ENCODE data around the gene NUP188.
A peak's percentile ranks its signal among the peaks of the same experiment; 100 is the strongest.
"Not testable (repeated sequence)": the region's sequence is repeated elsewhere in the genome, so short reads cannot be mapped to it uniquely, and the experiment has no call there.

NUP188 gene

DNA sequence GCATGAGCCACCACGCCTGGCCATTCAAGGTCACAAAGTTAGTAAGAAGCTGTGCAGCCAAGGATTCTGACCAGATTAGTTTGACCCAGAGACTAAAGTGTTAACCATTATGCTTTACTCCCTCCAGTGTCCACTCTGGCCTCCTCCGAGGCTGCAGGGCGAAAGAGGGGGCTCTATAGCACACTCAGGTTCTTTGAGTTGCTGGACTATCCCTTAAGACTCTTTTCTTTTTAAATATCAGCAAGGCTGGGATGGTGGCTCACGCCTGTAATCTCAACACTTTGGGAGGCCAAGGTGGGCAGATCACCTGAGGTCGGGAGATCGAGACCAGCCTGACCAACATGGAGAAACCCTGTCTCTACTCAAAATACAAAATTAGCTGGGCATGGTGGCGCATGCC lies 2.5 kb upstream of the NUP188 start:
- DNase-seq, result not testable (repeated sequence)

GRCh38 chr9:128945798-128946501 lies 1.5 kb upstream of the NUP188 start:
- no peak for DNase-seq

DNA sequence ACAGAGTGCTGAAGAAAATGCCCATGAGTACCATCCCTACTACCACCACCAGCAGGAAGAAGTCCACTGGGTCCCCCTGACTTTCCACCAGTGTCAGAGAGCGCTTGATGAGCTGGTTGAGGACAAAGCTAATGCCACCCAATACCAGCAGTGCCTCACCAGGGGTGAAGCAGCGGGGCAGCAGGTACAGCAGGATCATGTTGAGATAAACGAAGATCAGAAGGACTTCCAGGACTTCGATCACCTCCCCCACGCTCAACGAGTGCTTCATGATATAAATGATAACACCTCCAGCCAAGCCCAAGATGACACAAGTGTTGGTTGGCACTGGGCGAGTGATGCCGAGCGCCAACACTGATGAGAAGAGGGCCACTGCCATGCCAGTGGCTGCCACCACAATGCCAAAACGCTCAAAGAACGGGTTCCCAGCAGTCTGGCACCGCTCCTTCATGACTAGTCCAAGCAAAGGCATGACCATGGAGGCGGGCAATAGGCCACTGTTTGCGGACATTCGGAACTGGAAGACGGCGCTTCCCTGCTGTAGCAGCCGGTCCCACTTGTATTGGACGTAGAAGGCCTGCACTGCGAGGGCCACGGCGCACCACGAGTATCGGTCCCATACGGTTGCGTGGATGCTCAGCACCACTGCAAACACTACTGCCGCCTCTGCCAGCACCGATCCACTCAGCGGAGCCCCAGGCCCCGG lies 775 bp upstream of the NUP188 start:
- DNase-seq, result peak; percentile 44

GRCh38 chr9:128947277-128947526 lies 297 bp upstream of the NUP188 start:
- no peak for DNase-seq

DNA sequence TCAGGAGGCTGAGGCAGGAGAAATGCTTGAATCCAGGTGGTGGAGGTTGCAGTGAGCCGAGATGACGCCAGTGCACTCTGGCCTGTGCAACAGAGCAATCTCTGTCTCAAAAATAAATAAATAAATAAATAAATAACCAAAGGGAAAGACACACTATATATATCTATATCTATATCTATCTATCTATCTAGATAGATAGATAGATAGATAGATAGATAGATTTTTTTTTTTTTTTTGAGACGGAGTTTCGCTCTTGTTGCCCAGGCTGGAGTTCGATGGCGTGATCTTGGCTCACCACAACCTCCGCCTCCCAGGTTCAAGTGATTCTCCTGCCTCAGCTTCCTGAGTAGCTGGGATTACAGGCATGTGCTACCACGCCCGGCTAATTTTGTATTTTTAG lies 13.9 kb downstream of the NUP188 start:
- DNase-seq, result not testable (repeated sequence)

DNA sequence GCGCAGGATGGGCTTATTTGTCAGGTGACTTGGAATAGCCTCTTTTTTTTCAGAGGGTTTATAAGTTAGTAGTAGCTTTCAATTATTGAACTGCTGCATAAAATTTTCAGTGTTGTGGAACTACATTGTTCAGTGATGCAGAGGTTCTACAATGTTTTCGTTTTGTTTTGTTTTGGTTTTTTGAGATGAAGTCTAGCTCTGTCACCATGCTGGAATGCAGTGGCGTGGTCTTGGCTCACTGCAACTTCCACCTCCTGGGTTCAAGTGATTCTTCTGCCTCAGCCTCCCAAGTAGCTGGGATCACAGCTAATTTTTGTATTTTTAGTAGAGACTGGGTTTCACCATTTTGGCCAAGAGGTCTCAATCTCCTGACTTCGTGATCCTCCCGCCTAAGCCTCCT lies 22.0 kb downstream of the NUP188 start:
- DNase-seq, result no peak

DNA sequence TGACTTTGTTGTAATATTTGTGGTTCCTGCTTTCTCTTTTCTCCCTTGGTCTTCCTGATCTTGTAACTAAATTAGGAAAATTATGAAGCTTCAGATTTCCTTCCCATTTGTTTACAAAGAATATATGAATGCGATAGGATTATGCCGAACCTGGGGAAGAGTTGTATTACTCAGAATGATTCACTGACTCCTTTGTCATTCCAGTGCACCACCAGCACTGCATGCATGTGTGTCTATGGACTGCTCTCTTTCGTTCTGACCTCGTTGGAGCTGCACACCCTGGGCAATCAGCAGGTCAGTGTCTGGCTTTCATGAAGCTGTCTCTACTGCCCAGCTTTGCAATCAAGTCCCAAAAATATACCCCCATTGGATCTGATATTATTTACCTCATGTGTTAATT lies 25.5 kb downstream of the NUP188 start:
- no peak for DNase-seq

DNA sequence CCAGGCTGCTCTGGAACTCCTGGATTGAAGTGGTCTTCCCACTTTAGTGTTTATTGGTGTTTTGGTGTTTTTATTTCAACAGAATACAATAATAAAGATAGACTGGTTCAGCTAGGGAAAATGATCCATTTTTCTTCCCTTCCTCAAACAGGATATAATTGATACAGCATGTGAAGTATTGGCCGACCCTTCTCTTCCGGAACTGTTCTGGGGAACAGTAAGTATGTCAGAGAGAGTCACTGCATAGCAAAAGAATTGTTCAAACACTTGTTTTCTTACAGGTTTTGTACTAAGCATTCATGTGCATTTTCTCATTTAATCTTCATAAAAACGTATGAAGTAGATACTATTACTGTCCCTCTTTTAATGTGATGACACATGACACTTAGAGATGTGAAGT lies 31.6 kb downstream of the NUP188 start:
- DNase-seq, result no peak

DNA sequence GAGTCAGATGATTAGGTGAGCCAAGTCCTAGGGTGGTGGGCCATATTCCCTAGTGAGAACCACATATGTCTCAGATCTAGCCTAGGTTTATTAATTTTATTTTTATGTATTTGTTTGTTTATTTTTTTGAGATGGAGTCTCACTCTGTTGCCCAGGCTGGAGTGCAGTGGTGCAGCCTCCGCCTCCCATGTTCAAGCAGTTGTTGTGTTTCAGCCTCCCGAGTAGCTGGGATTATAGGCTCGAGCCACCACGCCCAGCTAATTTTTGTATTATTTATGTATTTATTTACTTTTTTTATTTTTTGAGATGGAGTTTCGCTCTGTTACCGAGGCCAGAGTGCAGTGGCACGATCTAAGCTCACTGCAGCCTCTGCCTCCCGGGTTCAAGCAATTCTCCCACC lies 36.0 kb downstream of the NUP188 start:
- DNase-seq, result no peak

DNA sequence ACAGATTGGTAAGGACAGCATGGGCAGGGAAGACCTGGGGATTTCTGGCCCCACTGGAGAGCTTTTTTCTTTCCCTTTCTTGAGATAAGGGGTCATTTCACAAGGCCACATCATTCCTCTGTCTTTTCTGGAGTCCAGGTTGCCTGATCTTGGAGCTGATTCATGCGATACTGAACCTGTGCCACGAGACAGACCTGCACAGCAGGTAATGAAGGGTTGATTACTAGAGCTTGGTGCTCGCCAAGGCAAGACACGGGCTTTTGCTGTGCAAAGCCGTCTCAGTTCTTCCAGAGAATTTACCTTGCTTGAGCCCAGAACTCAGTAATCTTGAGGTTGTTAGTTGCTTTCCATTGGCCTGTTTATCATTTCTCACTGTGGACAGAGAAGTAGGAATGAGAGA lies 39.2 kb downstream of the NUP188 start:
- no peak for DNase-seq

DNA sequence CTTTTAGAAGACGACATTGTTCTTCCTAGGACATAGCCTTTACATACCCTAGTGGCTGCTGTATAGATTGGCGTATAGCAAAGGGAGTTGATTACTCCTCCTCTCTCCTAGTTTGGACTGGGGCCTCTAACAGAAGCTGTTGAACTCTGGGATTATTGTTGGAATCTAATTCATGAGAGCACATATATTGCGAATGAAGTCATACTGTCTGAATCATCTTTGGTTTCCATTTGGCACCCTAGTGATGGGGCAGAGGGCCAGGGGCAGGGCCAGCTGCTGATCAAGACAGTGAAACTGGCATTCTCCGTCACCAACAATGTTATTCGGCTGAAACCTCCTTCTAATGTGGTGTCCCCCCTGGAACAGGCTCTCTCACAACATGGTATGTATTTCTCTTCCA lies 40.3 kb downstream of the NUP188 start:
- no peak for DNase-seq

- DNase-seq, result no peak
Measured at GRCh38 chr9:128992995-128993394, 45.5 kb downstream of the NUP188 start.

DNA sequence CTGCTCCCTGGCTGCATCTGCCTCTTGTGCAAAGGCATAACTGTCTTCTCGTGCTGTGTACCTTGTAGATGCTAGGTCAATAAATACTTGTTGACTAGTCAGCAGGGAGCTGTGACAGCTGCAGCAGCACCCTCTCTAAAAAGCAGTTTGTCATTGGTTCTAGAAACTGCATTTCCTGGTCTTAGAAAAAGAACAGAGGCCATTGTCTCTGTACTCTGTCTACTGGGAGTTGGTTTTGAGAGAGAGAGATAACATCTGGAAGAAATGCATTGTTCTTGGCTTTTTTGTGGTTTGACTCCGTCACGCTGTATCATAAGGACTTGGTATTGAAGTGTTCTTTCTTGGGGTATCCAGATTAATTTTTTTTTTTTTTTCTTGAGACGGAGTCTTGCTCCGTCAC lies 48.3 kb downstream of the NUP188 start:
- DNase-seq, result peak; percentile 32

DNA sequence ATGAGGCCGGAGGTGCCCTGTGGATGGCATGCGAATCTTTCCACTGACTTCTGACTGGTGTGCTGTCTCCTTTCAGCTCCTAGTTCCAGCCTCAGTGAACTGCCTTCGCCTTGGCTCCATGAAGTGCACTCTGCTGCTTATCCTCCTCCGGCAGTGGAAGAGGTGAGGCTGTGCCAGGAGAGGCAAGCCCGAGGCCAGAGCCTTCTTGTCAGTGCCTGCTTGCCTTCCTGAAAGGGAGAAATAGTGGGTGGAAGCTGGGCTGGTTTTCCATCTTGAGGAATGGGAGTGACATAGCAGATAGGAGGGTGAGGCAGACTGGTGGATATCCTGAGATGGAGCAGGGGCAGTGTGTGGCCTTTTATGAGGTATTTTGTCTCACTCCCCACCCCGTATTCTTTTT lies 51.0 kb downstream of the NUP188 start:
- DNase-seq, result no peak

- DNase-seq, result no peak
Measured at GRCh38 chr9:128999581-129000206, 52.2 kb downstream of the NUP188 start.

DNA sequence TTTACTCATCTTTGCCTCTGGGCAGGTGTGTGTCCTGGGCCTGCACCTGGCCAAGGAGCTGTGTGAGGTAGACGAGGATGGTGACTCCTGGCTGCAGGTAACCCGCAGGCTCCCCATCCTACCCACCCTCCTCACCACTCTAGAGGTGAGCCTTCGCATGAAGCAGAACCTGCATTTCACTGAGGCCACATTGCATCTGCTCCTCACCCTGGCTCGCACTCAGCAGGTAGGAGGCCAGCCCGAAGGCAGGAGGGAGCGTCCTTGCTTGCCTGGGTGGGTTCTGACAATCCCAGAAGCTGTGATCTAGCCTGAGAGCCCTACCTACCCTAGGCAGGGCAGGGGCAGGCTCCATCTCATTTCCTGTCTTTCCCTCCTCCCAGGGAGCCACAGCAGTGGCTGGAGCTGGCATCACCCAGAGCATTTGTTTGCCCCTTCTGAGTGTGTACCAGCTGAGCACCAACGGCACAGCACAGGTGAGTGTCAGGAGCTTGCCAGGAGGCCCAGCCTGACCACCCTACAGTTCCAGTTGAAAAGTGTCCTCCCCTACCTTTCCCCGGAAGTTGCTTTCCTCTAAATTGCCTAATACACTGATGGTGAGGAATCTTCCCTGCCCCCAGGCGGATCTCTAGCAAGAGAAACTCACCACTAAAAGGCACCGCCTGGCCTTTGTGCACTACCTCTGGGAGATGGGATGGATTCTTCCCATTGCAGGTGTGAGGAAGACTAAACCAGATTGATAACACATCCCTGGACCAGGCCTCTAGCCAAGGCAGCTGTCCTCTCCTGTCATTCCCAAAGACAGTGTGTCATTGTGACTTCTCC lies 54.2 kb downstream of the NUP188 start:
- DNase-seq, result no peak

- no peak for DNase-seq
Measured at GRCh38 chr9:129002992-129003391, 55.5 kb downstream of the NUP188 start.

DNA sequence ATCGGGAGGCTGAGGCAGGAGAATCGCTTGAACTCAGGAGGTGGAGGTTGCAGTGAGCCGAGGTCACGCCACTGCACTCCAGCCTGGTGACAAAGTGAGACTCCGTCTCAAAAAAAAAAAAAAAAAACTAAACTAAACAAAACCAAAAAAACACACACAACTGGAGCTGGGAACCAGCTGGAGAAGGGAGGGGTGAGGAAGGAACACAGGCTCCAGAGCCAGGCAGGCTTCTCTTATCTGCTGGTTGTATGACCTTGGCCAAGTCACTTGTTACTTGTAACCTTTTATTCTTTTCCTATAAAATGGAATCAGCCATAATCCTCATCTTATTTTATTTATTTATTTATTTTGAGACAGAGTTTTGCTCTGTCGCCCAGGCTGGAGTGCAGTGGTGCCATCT lies 56.7 kb downstream of the NUP188 start:
- DNase-seq, result not testable (repeated sequence)

DNA sequence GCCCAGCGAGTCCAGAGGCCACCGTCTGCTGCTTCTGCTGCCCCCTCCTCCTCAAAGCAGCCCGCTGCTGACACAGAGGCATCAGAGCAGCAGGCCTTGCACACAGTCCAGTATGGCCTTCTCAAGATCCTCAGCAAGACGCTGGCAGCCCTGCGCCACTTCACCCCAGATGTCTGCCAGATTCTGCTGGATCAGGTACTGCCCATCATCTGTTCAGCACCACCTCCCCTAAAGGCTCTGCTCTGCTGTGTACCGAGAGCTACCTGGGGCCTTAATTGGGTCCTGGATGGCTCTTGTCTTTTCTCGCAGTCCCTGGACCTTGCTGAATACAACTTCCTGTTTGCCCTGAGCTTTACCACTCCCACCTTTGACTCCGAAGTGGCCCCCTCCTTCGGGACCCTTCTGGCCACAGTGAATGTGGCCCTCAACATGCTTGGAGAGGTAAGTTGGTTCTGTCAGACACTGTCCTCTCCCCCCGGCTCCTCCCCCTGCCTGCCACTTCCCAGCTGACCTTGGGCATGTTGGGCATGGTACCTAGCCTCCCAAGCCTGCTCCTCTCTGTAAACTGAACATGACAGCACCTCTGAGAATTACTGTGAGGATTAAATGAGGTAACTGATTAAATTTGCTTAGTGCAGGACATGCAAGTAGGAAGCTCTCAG lies 58.0 kb downstream of the NUP188 start:
- no peak for DNase-seq

DNA sequence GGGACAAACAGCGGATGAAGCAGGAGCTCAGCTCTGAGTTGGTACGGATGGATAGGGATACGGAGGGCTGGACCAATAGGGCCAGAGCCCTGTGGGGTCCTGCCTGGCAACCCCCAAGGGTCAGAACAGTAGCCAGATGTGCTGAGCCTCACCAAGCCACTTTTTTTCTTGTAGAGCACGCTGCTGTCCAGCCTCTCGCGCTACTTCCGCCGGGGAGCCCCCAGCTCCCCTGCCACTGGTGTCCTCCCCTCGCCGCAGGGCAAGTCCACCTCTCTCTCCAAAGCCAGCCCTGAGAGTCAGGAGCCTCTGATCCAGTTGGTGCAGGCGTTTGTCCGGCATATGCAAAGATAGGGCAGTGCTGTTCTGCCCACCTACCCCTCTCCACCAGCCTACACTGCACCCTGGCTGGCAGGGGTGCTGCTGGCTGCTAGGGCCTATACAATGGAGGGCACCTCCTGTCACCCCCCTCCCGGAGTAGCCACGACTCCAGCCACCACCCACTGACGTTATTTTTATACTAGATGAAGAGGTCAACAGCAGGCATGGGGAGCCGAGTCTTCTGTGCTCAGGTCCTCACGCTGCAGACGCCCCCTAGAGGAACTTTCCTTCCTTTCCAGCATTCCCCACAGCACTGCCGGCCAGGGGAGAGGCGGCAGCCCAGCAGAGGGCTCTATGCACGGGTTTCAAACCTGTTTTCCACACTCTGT lies 59.0 kb downstream of the NUP188 start:
- DNase-seq, result peak; percentile 46

- no peak for DNase-seq
Measured at GRCh38 chr9:129007035-129007765, 59.7 kb downstream of the NUP188 start.

Measured in NCI-H146 (cell line).